Smooth muscle cell (in vitro differentiated cells): ENCODE results near the gene LMF1. TPM values are rescaled to one million over a fixed set of nuclear protein-coding genes. Genes with fewer than 3 reads are reported as not detected.

Experiments used
- DNase-seq: peaks from one replicate; lab custom pipeline; 2025; ENCODE audit not compliant: unreplicated experiment; lab: John Stamatoyannopoulos, UW
- H2AFZ ChIP-seq: fragments of 200-600 bp; sonication (generic); 2 replicates; pipeline ENCODE4 v1.6.0; 2016; ENCODE audit warnings: antibody characterized with exemption, low read depth, mild to moderate bottlenecking
- H3F3A ChIP-seq: fragments of 200-600 bp; sonication (generic); 2 replicates; pipeline ENCODE4 v1.6.0; 2017; ENCODE audit warnings: antibody characterized with exemption, low read depth
- H3K27ac ChIP-seq: fragments of 200-600 bp; sonication (generic); 2 replicates; pipeline ENCODE4 v1.5.1; 2016; ENCODE audit warnings: low read depth, mild to moderate bottlenecking
- H3K27me3 ChIP-seq: fragments of 200-600 bp; sonication (generic); 2 replicates; pipeline ENCODE4 v1.6.1; 2016; ENCODE audit warnings: low read depth, mild to moderate bottlenecking
- H3K36me3 ChIP-seq: fragments of 200-600 bp; sonication (generic); 2 replicates; pipeline ENCODE4 v1.5.1; 2016; ENCODE audit warnings: low read depth
- H3K4me1 ChIP-seq: fragments of 200-600 bp; sonication (generic); 2 replicates; pipeline ENCODE4 v1.5.1; 2016; ENCODE audit warnings: low read depth
- H3K4me2 ChIP-seq: fragments of 200-600 bp; sonication (generic); 2 replicates; pipeline ENCODE4 v1.6.0; 2016; ENCODE audit warnings: mild to moderate bottlenecking
- H3K4me3 ChIP-seq: fragments of 200-600 bp; sonication (generic); 2 replicates; pipeline ENCODE4 v1.5.1; 2016; ENCODE audit warnings: mild to moderate bottlenecking
- H3K79me2 ChIP-seq: fragments of 200-600 bp; sonication (generic); 2 replicates; pipeline ENCODE4 v1.6.0; 2016; ENCODE audit warnings: low read depth, mild to moderate bottlenecking
- H3K9ac ChIP-seq: fragments of 200-600 bp; sonication (generic); 2 replicates; pipeline ENCODE4 v1.6.0; 2016; ENCODE audit warnings: low read depth
- H3K9me3 ChIP-seq: fragments of 200-600 bp; sonication (generic); replicated peaks from 2 replicates; pipeline ENCODE4 v1.5.1; 2016; ENCODE audit warnings: low read depth
- H4K20me1 ChIP-seq: fragments of 200-600 bp; sonication (generic); 2 replicates; pipeline ENCODE4 v1.6.0; 2016; ENCODE audit warnings: low read depth
- WGBS: methylation state at CpG from one replicate; pipeline ENCODE4 v1.1.7; 2016; ENCODE audit warnings: low lambda C conversion rate; 5-methylcytosine and 5-hydroxymethylcytosine counted together
- polyA plus RNA-seq: library from polyadenylated mRNA; unstranded; fragments of >200 nt; fragmentation: Nextera tagmentation; extraction: Ambion mirVana; gene quantifications from 2 replicates; pipeline ENCODE4 v1.2.1, GENCODE V29; 2016
- total RNA-seq: library from RNA; depleted of rRNA; stranded (reverse); fragments of >200 nt; gene quantifications from 2 replicates; pipeline ENCODE4 v1.2.3, GENCODE V29; 2014
- TF ChIP-seq, protein P1 (sequence below): fragments of 200-600 bp; sonication (generic); IDR thresholded peaks from 2 replicates; pipeline ENCODE4 v1.5.1; 2017; ENCODE audit warnings: borderline replicate concordance, mild to moderate bottlenecking, antibody characterized with exemption; ENCODE audit not compliant: insufficient read depth, poor library complexity, severe bottlenecking

LMF1 gene
- total and polyA plus RNA-seq, 2 experiments from 2014 or later, result 25.3 to 29.8 TPM

DNA sequence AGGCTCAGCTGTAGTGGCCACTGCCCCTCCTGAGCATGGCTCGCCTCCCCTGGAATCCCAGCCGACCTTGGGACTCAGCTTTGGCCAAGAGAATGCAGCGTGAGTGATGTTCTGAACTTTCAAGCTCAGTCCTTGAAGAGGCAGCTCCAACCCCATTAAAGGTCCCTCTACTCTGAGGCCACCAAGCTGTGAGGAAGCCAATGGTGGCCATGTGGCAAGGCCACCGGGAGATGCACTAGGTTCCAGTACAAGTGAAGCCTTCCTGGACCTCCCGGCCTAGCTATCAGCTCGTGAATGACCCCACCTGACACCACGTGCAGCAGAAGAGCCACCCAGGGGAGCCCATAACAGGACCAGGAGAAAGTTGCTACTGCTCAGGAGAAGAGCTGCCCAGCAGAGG, 88.5 kb downstream of the LMF1 start:
- H3K4me3 ChIP-seq, result no peak overlapping the region
- H4K20me1 ChIP-seq, result peaks cover 5% of the 10 kb centered on the region
- H3K9me3 ChIP-seq, result peaks cover 4% of the 10 kb centered on the region
- H2AFZ ChIP-seq, result no peak overlapping the region
- WGBS, result 88% methylated on average over 7 of the region's 7 CpGs
- no peak overlapping the region for H3K27ac ChIP-seq
- H3K79me2 ChIP-seq, result no peaks in the 10 kb centered on the region
- H3F3A ChIP-seq, result no peaks in the 10 kb centered on the region
- H3K9ac ChIP-seq, result no peak overlapping the region
- DNase-seq, result no peak
- H3K4me1 ChIP-seq, result no peaks in the 10 kb centered on the region
- no peaks in the 10 kb centered on the region for H3K27me3 ChIP-seq
- no peak overlapping the region for H3K4me2 ChIP-seq
- peaks cover 10% of the 10 kb centered on the region for H3K36me3 ChIP-seq
- TF ChIP-seq, protein P1, sequence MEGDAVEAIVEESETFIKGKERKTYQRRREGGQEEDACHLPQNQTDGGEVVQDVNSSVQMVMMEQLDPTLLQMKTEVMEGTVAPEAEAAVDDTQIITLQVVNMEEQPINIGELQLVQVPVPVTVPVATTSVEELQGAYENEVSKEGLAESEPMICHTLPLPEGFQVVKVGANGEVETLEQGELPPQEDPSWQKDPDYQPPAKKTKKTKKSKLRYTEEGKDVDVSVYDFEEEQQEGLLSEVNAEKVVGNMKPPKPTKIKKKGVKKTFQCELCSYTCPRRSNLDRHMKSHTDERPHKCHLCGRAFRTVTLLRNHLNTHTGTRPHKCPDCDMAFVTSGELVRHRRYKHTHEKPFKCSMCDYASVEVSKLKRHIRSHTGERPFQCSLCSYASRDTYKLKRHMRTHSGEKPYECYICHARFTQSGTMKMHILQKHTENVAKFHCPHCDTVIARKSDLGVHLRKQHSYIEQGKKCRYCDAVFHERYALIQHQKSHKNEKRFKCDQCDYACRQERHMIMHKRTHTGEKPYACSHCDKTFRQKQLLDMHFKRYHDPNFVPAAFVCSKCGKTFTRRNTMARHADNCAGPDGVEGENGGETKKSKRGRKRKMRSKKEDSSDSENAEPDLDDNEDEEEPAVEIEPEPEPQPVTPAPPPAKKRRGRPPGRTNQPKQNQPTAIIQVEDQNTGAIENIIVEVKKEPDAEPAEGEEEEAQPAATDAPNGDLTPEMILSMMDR, result no peak

DNA sequence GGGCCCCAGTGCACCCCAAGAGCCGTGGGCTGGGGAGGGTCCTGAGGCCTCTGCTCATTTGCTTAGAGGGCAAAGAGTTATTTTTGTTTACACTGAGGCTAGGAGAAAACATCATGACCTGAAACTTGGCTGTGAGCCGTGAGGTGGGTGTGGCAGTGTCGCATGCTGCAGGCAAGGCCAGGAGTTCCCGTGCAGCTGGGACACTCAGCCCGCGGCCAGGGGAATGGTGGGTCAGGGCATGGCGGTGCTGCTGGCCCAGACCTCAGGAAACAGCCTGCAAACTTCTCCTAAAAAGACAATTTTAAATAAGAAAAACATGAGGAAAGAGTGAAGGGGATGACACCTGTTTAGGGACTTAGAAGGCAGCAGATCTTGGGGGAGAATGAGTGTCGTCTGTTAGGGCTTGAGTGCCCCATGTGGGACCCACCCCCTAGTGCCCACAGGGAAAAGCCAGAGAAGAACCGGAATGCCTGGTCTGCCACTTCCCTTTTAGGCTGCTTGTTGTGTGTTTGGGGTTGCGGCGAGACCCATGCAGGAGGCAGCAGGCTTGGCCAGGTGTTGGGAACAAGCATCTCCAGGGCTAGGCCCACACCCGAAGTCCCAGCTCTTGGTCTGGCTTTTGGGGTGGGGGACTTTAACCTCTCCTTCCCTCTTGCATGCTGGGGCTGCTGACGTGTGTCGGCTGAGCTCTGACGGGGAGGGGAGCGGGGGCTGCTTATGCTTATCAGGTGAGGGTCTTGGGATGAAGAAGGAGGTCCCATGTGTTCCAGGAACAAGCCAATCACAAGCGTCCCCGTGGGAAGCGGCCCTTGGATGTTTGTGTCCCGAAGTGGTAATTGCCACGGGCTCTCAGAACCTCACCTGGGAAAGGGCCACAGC, 89.3 kb downstream of the LMF1 start:
- H3F3A ChIP-seq, result no peaks in the 10 kb centered on the region
- H3K27me3 ChIP-seq, result no peaks in the 10 kb centered on the region
- H3K4me2 ChIP-seq, result no peak overlapping the region
- H3K4me3 ChIP-seq, result no peak overlapping the region
- H3K79me2 ChIP-seq, result no peaks in the 10 kb centered on the region
- H4K20me1 ChIP-seq, result peaks cover 5% of the 10 kb centered on the region
- no peaks in the 10 kb centered on the region for H3K4me1 ChIP-seq
- 95% methylated on average over 21 of the region's 21 CpGs for WGBS
- TF ChIP-seq, protein P1, result no peak
- no peak overlapping the region for H3K9ac ChIP-seq
- DNase-seq, result no peak
- H3K36me3 ChIP-seq, result peaks cover 10% of the 10 kb centered on the region
- H3K27ac ChIP-seq, result no peak overlapping the region
- peaks cover 4% of the 10 kb centered on the region for H3K9me3 ChIP-seq
- no peak overlapping the region for H2AFZ ChIP-seq

DNA sequence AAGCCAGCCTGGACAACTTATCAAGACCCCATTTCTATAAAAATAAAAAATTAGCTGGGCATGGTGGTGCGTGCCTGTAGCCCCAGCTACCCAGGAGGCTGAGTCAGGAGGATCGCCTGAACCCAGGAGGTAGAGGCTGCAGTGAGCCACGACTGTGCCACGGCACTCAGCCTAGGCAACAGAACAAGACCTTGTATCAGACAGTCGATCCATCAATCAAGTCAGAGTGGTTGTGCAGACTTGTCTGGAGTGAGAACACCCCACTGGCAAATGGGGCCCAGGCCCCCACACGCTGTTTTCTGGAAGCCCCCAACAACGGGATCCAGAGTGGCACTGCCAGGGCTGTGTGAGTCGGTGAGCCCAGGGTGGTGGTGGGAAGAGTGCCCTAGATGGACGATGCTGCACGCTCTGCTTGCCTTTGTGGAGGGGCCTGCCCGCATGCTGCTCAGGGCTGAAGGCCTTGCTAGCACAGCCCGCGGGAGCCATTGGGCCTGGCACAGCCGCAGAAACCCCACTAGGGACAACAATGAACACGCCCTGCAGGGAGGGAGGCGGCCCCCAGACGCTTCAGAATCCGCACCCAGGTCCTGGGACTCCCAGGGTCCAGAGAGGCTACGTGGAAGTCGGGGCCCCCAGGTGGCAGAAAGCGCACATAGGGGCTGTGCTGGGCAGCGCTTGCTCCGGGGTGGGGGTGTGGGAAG, 90.2 kb downstream of the LMF1 start:
- no peak overlapping the region for H3K27ac ChIP-seq
- H3K9me3 ChIP-seq, result peaks cover 4% of the 10 kb centered on the region
- no peak overlapping the region for H2AFZ ChIP-seq
- H3K4me2 ChIP-seq, result no peak overlapping the region
- TF ChIP-seq, protein P1, result no peak
- no peak overlapping the region for H3K9ac ChIP-seq
- peaks cover 5% of the 10 kb centered on the region for H4K20me1 ChIP-seq
- no peak for DNase-seq
- no peaks in the 10 kb centered on the region for H3K27me3 ChIP-seq
- peaks cover 10% of the 10 kb centered on the region for H3K36me3 ChIP-seq
- no peaks in the 10 kb centered on the region for H3K4me1 ChIP-seq
- WGBS, result 97% methylated on average over 23 of the region's 23 CpGs
- H3K79me2 ChIP-seq, result no peaks in the 10 kb centered on the region
- H3K4me3 ChIP-seq, result no peak overlapping the region
- no peaks in the 10 kb centered on the region for H3F3A ChIP-seq
